ENCODE measurements around the gene AZGP1.

The AZGP1 gene

GRCh38 chr7:99996755-99997544 lies 21.1 kb upstream of the AZGP1 start:
- ATAC-seq, result no peak

GRCh38 chr7:99994819-99995218 lies 19.0 kb upstream of the AZGP1 start:
- ATAC-seq, result no peak
- TF ChIP-seq ZC3H10 (CRISPR knock-in tag; IDR thresholded peaks at IDR 0.05) (no peak), ISL1 (CRISPR knock-in tag; IDR thresholded peaks at IDR 0.05) (no peak), PPARA (CRISPR knock-in tag; IDR thresholded peaks at IDR 0.05; ENCODE audit: borderline replicate concordance) (no peak), SNAI2 (CRISPR knock-in tag; IDR thresholded peaks at IDR 0.05) (no peak), ZNF70 (CRISPR knock-in tag; IDR thresholded peaks at IDR 0.05) (no peak), POU6F1 (CRISPR knock-in tag; IDR thresholded peaks at IDR 0.05; ENCODE audit: borderline replicate concordance, low read depth) (no peak), GLIS3 (CRISPR knock-in tag; IDR thresholded peaks at IDR 0.05) (no peak), ARNTL (CRISPR knock-in tag; IDR thresholded peaks at IDR 0.05; ENCODE audit: borderline replicate concordance, low read depth) (no peak), ZNF565 (CRISPR knock-in tag; conservative IDR thresholded peaks at IDR 0.05; ENCODE audit: low read depth) (no peak), BACH2 (CRISPR knock-in tag; IDR thresholded peaks at IDR 0.05; ENCODE audit: borderline replicate concordance) (no peak), OSR1 (CRISPR knock-in tag; IDR thresholded peaks at IDR 0.05) (no peak)
- TF ChIP-seq, protein P1, sequence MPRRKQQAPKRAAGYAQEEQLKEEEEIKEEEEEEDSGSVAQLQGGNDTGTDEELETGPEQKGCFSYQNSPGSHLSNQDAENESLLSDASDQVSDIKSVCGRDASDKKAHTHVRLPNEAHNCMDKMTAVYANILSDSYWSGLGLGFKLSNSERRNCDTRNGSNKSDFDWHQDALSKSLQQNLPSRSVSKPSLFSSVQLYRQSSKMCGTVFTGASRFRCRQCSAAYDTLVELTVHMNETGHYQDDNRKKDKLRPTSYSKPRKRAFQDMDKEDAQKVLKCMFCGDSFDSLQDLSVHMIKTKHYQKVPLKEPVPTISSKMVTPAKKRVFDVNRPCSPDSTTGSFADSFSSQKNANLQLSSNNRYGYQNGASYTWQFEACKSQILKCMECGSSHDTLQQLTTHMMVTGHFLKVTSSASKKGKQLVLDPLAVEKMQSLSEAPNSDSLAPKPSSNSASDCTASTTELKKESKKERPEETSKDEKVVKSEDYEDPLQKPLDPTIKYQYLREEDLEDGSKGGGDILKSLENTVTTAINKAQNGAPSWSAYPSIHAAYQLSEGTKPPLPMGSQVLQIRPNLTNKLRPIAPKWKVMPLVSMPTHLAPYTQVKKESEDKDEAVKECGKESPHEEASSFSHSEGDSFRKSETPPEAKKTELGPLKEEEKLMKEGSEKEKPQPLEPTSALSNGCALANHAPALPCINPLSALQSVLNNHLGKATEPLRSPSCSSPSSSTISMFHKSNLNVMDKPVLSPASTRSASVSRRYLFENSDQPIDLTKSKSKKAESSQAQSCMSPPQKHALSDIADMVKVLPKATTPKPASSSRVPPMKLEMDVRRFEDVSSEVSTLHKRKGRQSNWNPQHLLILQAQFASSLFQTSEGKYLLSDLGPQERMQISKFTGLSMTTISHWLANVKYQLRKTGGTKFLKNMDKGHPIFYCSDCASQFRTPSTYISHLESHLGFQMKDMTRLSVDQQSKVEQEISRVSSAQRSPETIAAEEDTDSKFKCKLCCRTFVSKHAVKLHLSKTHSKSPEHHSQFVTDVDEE (CRISPR knock-in tag; IDR thresholded peaks at IDR 0.05), result no peak
- TF ChIP-seq, protein P2, sequence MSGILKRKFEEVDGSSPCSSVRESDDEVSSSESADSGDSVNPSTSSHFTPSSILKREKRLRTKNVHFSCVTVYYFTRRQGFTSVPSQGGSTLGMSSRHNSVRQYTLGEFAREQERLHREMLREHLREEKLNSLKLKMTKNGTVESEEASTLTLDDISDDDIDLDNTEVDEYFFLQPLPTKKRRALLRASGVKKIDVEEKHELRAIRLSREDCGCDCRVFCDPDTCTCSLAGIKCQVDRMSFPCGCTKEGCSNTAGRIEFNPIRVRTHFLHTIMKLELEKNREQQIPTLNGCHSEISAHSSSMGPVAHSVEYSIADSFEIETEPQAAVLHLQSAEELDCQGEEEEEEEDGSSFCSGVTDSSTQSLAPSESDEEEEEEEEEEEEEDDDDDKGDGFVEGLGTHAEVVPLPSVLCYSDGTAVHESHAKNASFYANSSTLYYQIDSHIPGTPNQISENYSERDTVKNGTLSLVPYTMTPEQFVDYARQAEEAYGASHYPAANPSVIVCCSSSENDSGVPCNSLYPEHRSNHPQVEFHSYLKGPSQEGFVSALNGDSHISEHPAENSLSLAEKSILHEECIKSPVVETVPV (CRISPR knock-in tag; IDR thresholded peaks at IDR 0.05), result no peak

More at GRCh38 chr7:99996755-99997544, 21.1 kb upstream of the AZGP1 start:
- no peak for TF ChIP-seq BACH2 (CRISPR knock-in tag; IDR thresholded peaks at IDR 0.05; ENCODE audit: borderline replicate concordance)
- TF ChIP-seq GLIS3 (CRISPR knock-in tag; IDR thresholded peaks at IDR 0.05), result no peak
- TF ChIP-seq OSR1 (CRISPR knock-in tag; IDR thresholded peaks at IDR 0.05), result no peak
- no peak for TF ChIP-seq CSDC2 (CRISPR knock-in tag; IDR thresholded peaks at IDR 0.05)
- no peak for TF ChIP-seq ZFP30 (CRISPR knock-in tag; IDR thresholded peaks at IDR 0.05)
- no peak for TF ChIP-seq ZC3H10 (CRISPR knock-in tag; IDR thresholded peaks at IDR 0.05)
- TF ChIP-seq ZNF565 (CRISPR knock-in tag; conservative IDR thresholded peaks at IDR 0.05; ENCODE audit: low read depth), result no peak
- TF ChIP-seq TCF4 (CRISPR knock-in tag; IDR thresholded peaks at IDR 0.05; ENCODE audit: borderline replicate concordance), result no peak
- no peak for TF ChIP-seq CREB5 (CRISPR knock-in tag; IDR thresholded peaks at IDR 0.05; ENCODE audit: low read depth)
- no peak for TF ChIP-seq ISL1 (CRISPR knock-in tag; IDR thresholded peaks at IDR 0.05)
- TF ChIP-seq PPARA (CRISPR knock-in tag; IDR thresholded peaks at IDR 0.05; ENCODE audit: borderline replicate concordance), result no peak
- TF ChIP-seq TOX (CRISPR knock-in tag; IDR thresholded peaks at IDR 0.05; ENCODE audit: borderline replicate concordance), result no peak
- TF ChIP-seq ZFP3 (CRISPR knock-in tag; IDR thresholded peaks at IDR 0.05), result no peak

DNA sequence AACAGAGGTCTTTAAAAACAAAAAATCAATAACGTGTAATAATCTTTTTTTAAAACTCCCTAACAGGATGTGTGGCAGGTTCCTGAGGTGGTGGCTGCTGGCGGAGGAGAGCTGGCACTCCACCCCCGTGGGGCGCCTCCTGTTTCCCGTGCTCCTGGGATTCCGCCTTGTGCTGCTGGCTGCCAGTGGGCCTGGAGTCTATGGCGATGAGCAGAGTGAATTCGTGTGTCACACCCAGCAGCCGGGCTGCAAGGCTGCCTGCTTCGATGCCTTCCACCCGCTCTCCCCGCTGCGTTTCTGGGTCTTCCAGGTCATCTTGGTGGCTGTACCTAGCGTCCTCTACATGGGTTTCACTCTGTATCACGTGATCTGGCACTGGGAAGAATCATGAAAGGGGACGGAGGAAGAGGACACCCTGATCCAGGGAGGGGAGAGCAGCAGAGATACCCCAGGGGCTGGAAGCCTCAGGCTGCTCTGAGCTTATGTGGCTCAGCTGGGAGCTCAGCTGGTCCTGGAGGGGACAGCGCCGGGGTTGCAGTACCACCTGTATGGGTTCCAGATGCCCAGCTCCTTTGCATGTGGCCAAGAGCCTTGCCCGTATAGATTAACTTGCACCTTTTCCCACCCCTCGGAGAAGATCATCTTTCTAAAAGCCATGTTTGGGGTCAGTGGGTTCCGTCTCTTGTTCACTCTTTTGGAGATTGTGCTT lies 16.7 kb upstream of the AZGP1 start:
- ATAC-seq, result no peak
- no peak for TF ChIP-seq ZC3H10 (CRISPR knock-in tag; IDR thresholded peaks at IDR 0.05)
- no peak for TF ChIP-seq ARNTL (CRISPR knock-in tag; IDR thresholded peaks at IDR 0.05; ENCODE audit: borderline replicate concordance, low read depth)
- no peak for TF ChIP-seq ESRRG (CRISPR knock-in tag; IDR thresholded peaks at IDR 0.05)
- TF ChIP-seq OSR1 (CRISPR knock-in tag; IDR thresholded peaks at IDR 0.05), result no peak
- no peak for TF ChIP-seq POU6F1 (CRISPR knock-in tag; IDR thresholded peaks at IDR 0.05; ENCODE audit: borderline replicate concordance, low read depth)
- TF ChIP-seq RARB (CRISPR knock-in tag; IDR thresholded peaks at IDR 0.05), result no peak
- TF ChIP-seq PPARA (CRISPR knock-in tag; IDR thresholded peaks at IDR 0.05; ENCODE audit: borderline replicate concordance), result no peak
- no peak for TF ChIP-seq ZNF8 (CRISPR knock-in tag; IDR thresholded peaks at IDR 0.05)
- no peak for TF ChIP-seq TCF4 (CRISPR knock-in tag; IDR thresholded peaks at IDR 0.05; ENCODE audit: borderline replicate concordance)
- no peak for TF ChIP-seq ZFP3 (CRISPR knock-in tag; IDR thresholded peaks at IDR 0.05)
- no peak for TF ChIP-seq GLIS3 (CRISPR knock-in tag; IDR thresholded peaks at IDR 0.05)
- TF ChIP-seq ZFP30 (CRISPR knock-in tag; IDR thresholded peaks at IDR 0.05), result no peak
- no peak for TF ChIP-seq TOX (CRISPR knock-in tag; IDR thresholded peaks at IDR 0.05; ENCODE audit: borderline replicate concordance)
- TF ChIP-seq, protein P2 (CRISPR knock-in tag; IDR thresholded peaks at IDR 0.05), result no peak
